ENCODE measurements around the gene BUD23. TPM values are rescaled to one million over a fixed set of nuclear protein-coding genes. Genes with fewer than 3 reads are reported as not detected.
A peak's percentile ranks its signal among the peaks of the same experiment; 100 is the strongest.

Gene BUD23
- total and polyA plus RNA-seq, 9 of the 15 experiments (the other 6 are each of a cell fraction or from before 2014, with no cell fraction given): 79.5 to 270 (median 150) TPM

DNA sequence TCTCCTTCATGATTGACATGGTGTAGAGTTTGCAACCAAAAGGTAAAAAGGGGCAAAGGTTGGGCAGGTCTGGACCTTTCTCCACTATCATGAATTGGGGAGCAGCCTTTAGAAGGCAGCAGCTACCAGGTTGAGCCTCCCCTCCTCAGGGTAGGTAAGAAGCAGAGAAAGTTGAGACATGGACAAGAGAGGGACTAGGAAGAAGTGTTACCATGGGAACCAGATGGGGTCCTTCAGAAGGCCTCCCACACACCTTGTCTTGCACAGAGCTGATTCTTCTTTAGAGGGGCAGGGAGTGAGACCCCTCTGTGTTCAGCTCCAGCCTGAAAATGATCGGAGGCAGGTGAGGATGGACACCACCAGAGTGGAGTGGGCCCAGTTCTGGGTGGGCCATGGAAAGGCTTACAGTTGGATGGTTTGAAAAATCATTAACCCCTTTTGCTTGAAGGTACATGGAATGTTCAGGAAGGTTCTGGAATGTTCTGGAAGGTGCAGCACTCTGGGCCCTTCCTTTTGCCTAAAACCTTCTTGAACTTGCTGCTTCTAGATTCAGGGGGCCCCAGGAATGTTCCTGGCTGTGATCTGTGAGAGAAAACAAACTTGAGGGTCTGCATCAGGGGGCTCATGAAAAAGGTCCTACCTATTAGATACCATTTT, 8.8 kb upstream of the BUD23 start:
- WGBS (ENCODE audit: insufficient coverage, low coverage, missing lambda C conversion rate): 90% methylated on average over 1 of the region's 1 CpG
- TF ChIP-seq, protein P1, sequence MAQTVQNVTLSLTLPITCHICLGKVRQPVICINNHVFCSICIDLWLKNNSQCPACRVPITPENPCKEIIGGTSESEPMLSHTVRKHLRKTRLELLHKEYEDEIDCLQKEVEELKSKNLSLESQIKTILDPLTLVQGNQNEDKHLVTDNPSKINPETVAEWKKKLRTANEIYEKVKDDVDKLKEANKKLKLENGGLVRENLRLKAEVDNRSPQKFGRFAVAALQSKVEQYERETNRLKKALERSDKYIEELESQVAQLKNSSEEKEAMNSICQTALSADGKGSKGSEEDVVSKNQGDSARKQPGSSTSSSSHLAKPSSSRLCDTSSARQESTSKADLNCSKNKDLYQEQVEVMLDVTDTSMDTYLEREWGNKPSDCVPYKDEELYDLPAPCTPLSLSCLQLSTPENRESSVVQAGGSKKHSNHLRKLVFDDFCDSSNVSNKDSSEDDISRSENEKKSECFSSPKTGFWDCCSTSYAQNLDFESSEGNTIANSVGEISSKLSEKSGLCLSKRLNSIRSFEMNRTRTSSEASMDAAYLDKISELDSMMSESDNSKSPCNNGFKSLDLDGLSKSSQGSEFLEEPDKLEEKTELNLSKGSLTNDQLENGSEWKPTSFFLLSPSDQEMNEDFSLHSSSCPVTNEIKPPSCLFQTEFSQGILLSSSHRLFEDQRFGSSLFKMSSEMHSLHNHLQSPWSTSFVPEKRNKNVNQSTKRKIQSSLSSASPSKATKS (CRISPR knock-in tag; IDR thresholded peaks at IDR 0.05): no peak
- TF ChIP-seq FOXP1 (CRISPR knock-in tag; IDR thresholded peaks at IDR 0.05): no peak
- peak; percentile 71 for TF ChIP-seq RFX1 (IDR thresholded peaks at IDR 0.05)
- TF ChIP-seq ELF1 (tag; IDR thresholded peaks at IDR 0.05): no peak
- TF ChIP-seq, protein P2, sequence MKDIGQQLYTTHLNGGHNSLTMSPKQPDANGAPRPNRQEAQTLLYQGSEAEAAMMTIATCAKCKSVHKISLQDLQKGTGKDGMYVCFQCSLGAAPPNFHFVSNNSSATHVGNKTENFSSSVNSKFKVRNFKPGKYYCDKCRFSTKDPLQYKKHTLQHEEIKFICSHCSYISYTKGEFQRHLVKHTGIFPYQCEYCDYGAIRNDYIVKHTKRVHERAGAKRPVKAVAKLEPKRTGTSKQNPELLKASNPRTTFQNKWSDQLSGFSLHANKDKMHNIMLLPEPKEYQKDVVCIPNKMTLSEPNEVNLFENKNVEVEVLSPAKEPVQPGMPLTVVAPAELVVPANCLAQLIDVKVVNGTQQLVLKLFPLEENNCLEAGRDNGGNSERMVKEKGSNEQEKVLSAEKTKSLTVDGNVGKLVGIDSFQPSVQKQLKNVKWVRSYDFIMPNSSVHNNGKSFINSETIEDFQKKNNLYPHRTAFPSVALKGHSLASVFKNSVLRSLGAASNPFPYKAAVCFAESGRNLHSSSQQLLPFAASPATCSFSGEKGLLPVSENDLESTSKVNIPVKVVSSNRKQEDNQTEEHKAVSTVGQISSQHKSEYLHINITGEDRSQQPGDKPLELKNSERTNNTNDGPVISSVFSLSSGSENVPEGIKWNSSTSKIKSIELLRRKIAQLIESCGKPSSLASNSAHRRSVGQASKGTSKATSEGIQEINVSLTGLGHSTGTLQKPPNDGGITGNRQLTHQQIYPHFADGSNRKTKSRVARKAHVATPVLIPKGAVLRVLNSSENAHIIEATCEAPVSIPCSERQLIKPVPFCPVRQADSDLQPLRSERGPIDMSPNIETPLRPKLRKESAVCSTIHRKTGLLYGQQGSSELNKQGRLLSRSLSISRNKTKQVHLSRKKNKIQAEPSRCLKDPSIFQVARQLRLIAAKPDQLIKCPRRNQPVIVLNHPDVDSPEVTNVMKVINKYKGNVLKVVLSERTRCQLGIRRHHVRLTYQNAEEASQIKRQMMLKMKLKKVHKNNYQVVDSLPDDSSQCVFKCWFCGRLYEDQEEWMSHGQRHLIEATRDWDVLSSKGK (CRISPR knock-in tag; IDR thresholded peaks at IDR 0.05): no peak
- TF ChIP-seq ZNF239 (CRISPR knock-in tag; IDR thresholded peaks at IDR 0.05): no peak
- TF ChIP-seq ZBTB8A (IDR thresholded peaks at IDR 0.05; ENCODE audit: partially characterized antibody): no peak
- peak; percentile 39; the same call in 1 of the 2 replicates for TF ChIP-seq EP300 (IDR thresholded peaks at IDR 0.05; ENCODE audit: low read length)
- TF ChIP-seq BMI1 (IDR thresholded peaks at IDR 0.05; ENCODE audit: low read length): no peak
- TF ChIP-seq ZC3H4 (CRISPR knock-in tag; IDR thresholded peaks at IDR 0.05; ENCODE audit: borderline replicate concordance): no peak
- no peak for TF ChIP-seq SMARCE1 (IDR thresholded peaks at IDR 0.05)
- no peak for TF ChIP-seq HDGF (IDR thresholded peaks at IDR 0.05)
- TF ChIP-seq, protein P3, sequence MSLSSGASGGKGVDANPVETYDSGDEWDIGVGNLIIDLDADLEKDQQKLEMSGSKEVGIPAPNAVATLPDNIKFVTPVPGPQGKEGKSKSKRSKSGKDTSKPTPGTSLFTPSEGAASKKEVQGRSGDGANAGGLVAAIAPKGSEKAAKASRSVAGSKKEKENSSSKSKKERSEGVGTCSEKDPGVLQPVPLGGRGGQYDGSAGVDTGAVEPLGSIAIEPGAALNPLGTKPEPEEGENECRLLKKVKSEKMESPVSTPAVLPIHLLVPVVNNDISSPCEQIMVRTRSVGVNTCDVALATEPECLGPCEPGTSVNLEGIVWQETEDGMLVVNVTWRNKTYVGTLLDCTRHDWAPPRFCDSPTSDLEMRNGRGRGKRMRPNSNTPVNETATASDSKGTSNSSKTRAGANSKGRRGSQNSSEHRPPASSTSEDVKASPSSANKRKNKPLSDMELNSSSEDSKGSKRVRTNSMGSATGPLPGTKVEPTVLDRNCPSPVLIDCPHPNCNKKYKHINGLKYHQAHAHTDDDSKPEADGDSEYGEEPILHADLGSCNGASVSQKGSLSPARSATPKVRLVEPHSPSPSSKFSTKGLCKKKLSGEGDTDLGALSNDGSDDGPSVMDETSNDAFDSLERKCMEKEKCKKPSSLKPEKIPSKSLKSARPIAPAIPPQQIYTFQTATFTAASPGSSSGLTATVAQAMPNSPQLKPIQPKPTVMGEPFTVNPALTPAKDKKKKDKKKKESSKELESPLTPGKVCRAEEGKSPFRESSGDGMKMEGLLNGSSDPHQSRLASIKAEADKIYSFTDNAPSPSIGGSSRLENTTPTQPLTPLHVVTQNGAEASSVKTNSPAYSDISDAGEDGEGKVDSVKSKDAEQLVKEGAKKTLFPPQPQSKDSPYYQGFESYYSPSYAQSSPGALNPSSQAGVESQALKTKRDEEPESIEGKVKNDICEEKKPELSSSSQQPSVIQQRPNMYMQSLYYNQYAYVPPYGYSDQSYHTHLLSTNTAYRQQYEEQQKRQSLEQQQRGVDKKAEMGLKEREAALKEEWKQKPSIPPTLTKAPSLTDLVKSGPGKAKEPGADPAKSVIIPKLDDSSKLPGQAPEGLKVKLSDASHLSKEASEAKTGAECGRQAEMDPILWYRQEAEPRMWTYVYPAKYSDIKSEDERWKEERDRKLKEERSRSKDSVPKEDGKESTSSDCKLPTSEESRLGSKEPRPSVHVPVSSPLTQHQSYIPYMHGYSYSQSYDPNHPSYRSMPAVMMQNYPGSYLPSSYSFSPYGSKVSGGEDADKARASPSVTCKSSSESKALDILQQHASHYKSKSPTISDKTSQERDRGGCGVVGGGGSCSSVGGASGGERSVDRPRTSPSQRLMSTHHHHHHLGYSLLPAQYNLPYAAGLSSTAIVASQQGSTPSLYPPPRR (CRISPR knock-in tag; IDR thresholded peaks at IDR 0.05; ENCODE audit: borderline replicate concordance): no peak

More for the DNA sequence above, 8.8 kb upstream of the BUD23 start:
- ChIA-PET POLR2A (interaction anchor here (0.7 to 1.2 kb wide), 5 partner anchors 9 to 154 kb away, joined by 3 to 6 read pairs (median 3); no protein-coding TSS in a partner anchor), CTCF (ENCODE audit: low intra/inter-chr PET ratio) (no interaction called here)
- Histone ChIP-seq H3K9ac (ENCODE audit: insufficient read depth in 1 of 2, low read depth in 2 of 2, low read length in 2 of 2) (no peak overlapping the region), H4K20me1 (replicated peaks; ENCODE audit: control insufficient read depth, insufficient read depth, low read length) (no peaks in the 10 kb centered on the region; the same call in 1 of the 2 replicates), H3K79me2 (ENCODE audit: control insufficient read depth, insufficient read depth, low read length) (peaks cover 10% of the 10 kb centered on the region), H3K9me3 (replicated peaks; ENCODE audit: control insufficient read depth, insufficient read depth, low read depth, low read length) (no peaks in the 10 kb centered on the region), H3K9me1 (ENCODE audit: control insufficient read depth, insufficient read depth, low read length) (no peaks in the 10 kb centered on the region), H3K36me3 (ENCODE audit: control insufficient read depth, insufficient read depth, low read length) (peaks cover 16% of the 10 kb centered on the region; the same call in 2 of the 3 replicates), H3K27me3 (ENCODE audit: control insufficient read depth in 2 of 2, insufficient read depth in 2 of 2, low read length in 2 of 2) (no peaks in the 10 kb centered on the region), H3K4me2 (ENCODE audit: insufficient read depth, low read length) (no peak overlapping the region), H3K4me1 (replicated peaks in 1 of 2; ENCODE audit: control insufficient read depth in 2 of 2, insufficient read depth in 2 of 2, low read length in 2 of 2) (peaks cover 9 to 12% of the 10 kb centered on the region in 2 experiments; a peak in 4 of 5 replicates), H2AFZ (ENCODE audit: low read depth, low read length) (no peak overlapping the region), H3K4me3 (no peak overlapping the region), H3K27ac (ENCODE audit: extremely low read depth, low read depth, low read length) (no peak overlapping the region)
- intact Hi-C loops (cut with micrococcal nuclease) (no loop called here), in situ Hi-C loops (cut with MboI) (no loop called here)
- BruUV-seq (replicated peaks): no TSS peak
- ATAC-seq (no peak), FAIRE-seq (no peak), DNase-seq (ENCODE audit: extremely low read depth in 1 of 4, low spot score in 3 of 4) (no peak)
